ENCODE data around the gene FNTB.

DNA sequence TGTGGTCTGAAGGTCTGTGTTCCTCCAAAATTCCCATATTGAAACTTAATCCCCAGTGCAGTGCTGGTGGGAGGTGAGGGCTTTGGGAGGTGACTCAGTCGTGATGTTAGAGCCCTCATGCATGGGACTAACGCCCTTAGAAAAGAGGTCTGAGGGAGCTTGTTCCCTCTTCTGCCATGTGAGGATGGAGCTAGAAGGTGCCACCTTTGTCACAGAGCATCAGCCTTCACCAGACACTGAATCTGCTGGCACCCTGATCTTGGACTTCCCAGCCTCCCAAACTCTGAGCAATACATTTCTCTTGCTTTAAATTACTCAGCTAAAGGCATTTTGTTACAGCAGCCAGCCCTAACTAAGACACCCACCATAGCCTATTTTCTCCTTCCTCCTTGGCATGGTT lies 28.5 kb upstream of the FNTB start:
- TF ChIP-seq POLR2A (IDR thresholded peaks at IDR 0.05; ENCODE audit: borderline replicate concordance, extremely low read depth, insufficient read depth, insufficient read length) (no peak), ZNF274 (IDR thresholded peaks at IDR 0.05; ENCODE audit: low read depth, low read length) (no peak), CTCF (IDR thresholded peaks at IDR 0.05 in 2 of 3, conservative IDR thresholded peaks at IDR 0.05 in 1 of 3; ENCODE audit: borderline replicate concordance in 1 of 3, insufficient read depth in 1 of 3, low read depth in 2 of 3, low read length in 2 of 3) (no peak), RAD21 (IDR thresholded peaks at IDR 0.05; ENCODE audit: low read depth) (no peak), CEBPB (IDR thresholded peaks at IDR 0.05; ENCODE audit: low read depth) (no peak), POLR2AphosphoS5 (IDR thresholded peaks at IDR 0.05; ENCODE audit: low read depth, low read length) (no peak)
- TF ChIP-seq, protein P1, sequence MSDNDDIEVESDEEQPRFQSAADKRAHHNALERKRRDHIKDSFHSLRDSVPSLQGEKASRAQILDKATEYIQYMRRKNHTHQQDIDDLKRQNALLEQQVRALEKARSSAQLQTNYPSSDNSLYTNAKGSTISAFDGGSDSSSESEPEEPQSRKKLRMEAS (IDR thresholded peaks at IDR 0.05), result no peak
